ENCODE measurements around the gene ACTG1. TPM values are rescaled to one million over a fixed set of nuclear protein-coding genes. Genes with fewer than 3 reads are reported as not detected.

Gene ACTG1
- total and polyA plus RNA-seq, 9 of the 15 experiments (the other 6 are each of a cell fraction or from before 2014, with no cell fraction given): 224 to 1,775 (median 568) TPM

GRCh38 chr17:81551458-81552243 lies 39.1 kb upstream of the ACTG1 start (continued):
- no peak for TF ChIP-seq ZNF644 (tag; IDR thresholded peaks at IDR 0.05; ENCODE audit: low read depth)
- TF ChIP-seq ESRRA (IDR thresholded peaks at IDR 0.05; ENCODE audit: borderline replicate concordance, low read depth): no peak
- TF ChIP-seq GTF2A2 (tag; IDR thresholded peaks at IDR 0.05): no peak
- 0 out of 2 replicates have a peak, but pooled peaks have one; percentile 23 for TF ChIP-seq ZBTB7A (IDR thresholded peaks at IDR 0.05; ENCODE audit: borderline replicate concordance, control insufficient read depth, low read depth, low read length)
- no peak for TF ChIP-seq SNRNP70 (optimal IDR thresholded peaks at IDR 0.05; ENCODE audit: low read depth, low read length)
- TF ChIP-seq ATF7 (IDR thresholded peaks at IDR 0.05): no peak
- TF ChIP-seq E2F1 (CRISPR knock-in tag; IDR thresholded peaks at IDR 0.05): no peak
- TF ChIP-seq RBM39 (optimal IDR thresholded peaks at IDR 0.05; ENCODE audit: low read depth, low read length): no peak
- TF ChIP-seq CEBPZ (IDR thresholded peaks at IDR 0.05; ENCODE audit: borderline replicate concordance, low read depth, low read length): no peak
- no peak for TF ChIP-seq ID3 (CRISPR knock-in tag; IDR thresholded peaks at IDR 0.05)
- no peak for TF ChIP-seq ID3 (tag; IDR thresholded peaks at IDR 0.05)
- TF ChIP-seq CAMTA2 (CRISPR knock-in tag; conservative IDR thresholded peaks at IDR 0.05): no peak

Measured in K562 (cell line).